HG03342 (cell line): Measurements from ENCODE around the gene TDO2.
"Not testable (repeated sequence)": the region's sequence is repeated elsewhere in the genome, so short reads cannot be mapped to it uniquely, and the experiment has no call there.

ENCODE experiments used
- ATAC-seq: cut with Tn5 transposase; IDR thresholded peaks from one replicate; pipeline ENCODE4 v1.9.1; 2021; ENCODE audit warnings: mild to moderate bottlenecking, moderate library complexity; ENCODE audit not compliant: unreplicated experiment

Gene TDO2

DNA sequence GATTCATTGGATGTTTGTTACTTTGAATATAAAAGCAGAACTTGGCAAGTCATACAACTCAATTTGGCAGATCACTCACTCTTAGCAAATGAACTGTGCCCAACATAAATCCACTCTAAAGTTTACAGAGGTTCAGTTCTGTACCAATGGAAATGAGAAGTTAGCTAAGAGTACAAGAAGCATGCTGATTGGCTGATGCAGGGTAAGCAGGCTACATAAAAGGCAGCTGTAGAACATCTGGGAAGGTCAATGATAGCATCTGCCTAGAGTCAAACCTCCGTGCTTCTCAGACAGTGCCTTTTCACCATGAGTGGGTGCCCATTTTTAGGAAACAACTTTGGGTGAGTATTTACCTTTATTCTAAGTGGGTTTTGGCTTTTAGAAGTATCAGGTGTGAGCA, at the start of gene TDO2:
TSS of gene TDO2 (plus strand) at position 244 of the 400 bp plus-strand sequence. CDS start at position 307, 63 bp downstream.
- ATAC-seq = no peak

DNA sequence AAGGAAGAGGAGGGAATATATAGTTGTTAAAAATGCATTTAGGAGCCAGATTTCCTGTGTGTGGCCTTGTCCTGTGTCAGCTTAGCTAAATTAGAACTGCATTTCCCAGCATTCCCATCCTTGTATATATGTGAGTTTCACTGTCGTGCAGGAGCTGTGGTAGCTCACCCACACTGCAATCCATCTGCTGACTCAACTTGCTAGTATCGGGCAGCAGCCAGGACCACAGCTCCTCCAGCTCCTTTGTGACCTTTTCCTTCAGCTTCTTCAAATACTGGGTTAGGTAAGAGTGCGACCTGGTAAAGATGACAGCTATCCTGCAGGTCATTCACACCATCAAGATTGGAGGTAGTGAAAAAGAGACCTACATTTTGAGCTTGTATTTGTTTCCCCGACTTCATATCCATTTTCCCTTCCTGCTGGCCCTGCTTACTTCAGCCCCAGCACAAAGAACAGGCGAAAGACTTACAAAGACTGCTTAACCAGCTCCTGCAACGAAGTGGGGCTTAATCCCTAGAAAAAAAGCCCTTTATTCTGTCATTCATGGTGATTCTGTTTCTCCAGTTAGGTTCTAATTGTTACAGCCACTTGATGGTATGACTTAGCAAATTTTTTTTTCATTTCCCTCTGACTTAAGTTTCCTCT, 48.8 kb upstream of the TDO2 start:
- ATAC-seq = no peak

DNA sequence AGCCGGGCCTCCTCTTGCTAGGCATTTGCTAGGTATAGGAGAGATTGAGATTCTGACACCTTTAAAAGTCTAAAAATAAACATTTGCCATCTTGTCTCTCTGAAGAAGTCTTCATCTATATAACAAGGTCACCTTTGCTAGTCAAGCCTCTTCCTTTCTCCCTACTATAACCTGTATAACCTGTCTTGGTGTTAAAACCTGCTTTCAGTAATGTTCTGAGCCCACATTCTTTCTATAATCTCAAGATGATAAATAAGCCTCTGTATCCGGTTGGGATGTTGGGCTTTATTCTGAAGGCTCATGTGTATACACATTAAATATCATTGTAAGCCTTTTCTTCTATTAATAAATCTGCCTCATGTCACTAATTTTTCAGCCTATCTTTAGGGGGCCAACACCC, 47.6 kb upstream of the TDO2 start:
- ATAC-seq = no peak

DNA sequence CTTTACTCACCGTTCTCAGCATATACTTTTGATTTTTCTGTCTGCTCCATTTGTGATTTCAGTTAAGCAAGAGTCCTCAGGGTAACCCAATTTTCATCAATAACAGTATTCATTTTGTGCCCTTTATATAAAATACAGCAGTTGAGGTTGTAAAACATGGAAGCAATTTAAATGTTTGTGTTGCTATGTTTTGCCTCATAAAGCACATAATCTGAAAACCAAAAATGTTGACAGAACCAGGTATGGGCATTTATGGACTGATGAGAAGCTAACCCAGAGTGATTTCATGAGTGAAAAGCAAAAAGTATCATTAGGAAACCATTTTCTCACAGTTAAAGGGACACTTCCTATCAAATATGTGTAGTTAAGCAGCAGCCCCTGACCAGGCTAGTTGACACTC, 37.3 kb upstream of the TDO2 start, which contains the start of gene ASIC5:
TSS of gene ASIC5 (minus strand) at position 101 of the 400 bp plus-strand sequence. CDS start at position 50, 51 bp downstream.
- ATAC-seq = no peak

DNA sequence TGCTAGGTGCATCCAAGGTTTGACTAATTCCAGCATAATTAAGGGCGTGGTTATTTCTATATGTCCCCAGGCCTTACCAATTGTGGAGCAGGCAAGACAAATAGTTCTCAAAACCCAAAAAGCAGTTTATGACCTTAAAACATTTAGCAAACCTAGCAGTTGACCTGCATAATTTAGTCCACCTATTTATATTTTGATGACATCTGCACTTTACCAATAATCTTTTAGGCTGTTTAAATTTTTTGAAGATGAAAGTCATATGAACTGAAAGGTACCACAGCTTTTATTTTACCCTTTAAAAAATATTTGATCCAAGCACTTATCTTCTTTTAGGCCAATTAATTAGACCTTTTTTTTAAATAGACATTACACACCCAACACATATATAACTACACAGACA, 27.6 kb upstream of the TDO2 start:
- no peak for ATAC-seq

GRCh38 chr4:155877971-155878370, 25.5 kb upstream of the TDO2 start:
- no peak for ATAC-seq

GRCh38 chr4:155878611-155879010, 24.9 kb upstream of the TDO2 start:
- ATAC-seq = no peak

GRCh38 chr4:155879767-155880166, 23.7 kb upstream of the TDO2 start:
- ATAC-seq = no peak

- ATAC-seq = peak; percentile 69
Observed at GRCh38 chr4:155881555-155881954, 21.9 kb upstream of the TDO2 start.

GRCh38 chr4:155883895-155884294, 19.6 kb upstream of the TDO2 start:
- no peak for ATAC-seq

DNA sequence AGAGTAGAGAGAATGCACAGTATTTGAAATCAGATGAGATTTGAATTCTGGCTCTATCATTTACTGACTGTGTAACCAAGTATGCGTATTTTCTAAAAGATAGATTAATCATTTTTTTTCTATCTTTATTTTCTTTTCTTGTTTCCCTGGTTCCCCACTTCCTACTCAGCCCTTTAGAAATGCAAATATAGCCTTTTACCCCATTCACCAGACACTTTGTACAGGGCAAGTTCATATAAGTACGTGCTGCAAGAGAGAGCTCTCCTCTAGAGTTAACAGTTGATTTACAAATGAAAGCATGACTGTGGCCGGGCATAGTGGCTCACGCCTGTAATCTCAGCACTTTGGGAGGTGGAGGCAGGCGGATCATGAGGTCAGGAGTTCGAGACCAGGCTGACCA, 17.8 kb upstream of the TDO2 start:
- ATAC-seq = no peak

- no peak for ATAC-seq
Observed at GRCh38 chr4:155887045-155887444, 16.5 kb upstream of the TDO2 start.

- no peak for ATAC-seq
Observed at GRCh38 chr4:155887847-155888570, 15.5 kb upstream of the TDO2 start.

DNA sequence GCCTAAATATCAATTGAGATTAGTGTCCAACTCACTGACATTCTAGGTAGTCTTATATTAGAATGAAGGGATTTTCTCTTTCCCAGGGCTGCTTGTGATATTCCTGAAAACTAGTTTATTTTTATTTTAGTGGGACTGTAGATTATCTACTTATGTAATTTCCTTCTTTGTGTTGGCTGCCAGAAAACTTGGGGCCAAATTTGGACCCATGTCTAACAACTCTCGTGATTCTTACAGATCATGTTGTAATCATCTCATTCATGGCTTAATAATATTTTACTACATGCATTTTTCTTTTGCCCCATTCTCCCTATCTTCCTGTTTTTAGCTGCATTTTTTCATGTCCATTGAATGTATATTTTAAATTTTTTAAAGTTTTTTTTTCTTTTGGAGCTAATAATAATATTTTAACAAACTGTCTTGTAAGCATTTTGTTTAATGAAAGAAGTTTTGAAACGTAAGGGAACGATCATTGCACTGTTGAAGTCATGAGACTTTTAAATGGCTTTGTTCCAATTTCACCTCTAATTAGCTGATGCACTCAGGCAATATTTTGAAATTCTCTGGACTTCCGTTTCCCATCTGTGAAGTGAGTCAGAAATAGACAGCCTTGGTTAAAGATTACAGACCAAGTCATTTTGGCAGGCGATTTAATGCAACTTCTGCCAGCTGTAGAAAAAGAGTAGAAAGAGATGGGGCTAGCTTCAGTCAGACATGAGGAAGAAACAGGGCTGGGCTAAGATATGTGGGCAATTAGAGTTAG, 14.3 kb upstream of the TDO2 start:
- ATAC-seq = peak; percentile 97

- ATAC-seq = no peak
Observed at GRCh38 chr4:155889946-155890345, 13.6 kb upstream of the TDO2 start.

DNA sequence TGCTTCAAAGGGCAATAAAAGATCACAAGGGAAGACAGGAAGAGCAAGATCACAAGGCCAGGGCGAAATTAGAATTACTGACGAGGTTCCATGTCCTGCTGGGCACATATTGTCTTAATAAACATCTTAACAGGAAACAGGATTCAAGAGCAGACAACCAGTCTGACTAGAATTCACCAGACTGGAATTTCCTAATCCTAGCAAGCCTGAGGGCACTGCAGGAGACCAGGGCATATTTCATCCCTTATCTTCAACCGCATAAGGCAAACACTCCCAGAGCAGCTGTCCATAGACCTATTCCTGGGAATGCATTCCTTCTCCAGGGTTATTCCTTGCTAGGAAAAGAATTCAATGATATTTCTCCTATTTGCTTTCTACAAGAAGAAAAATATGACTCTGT, 12.4 kb upstream of the TDO2 start:
- ATAC-seq = no peak

DNA sequence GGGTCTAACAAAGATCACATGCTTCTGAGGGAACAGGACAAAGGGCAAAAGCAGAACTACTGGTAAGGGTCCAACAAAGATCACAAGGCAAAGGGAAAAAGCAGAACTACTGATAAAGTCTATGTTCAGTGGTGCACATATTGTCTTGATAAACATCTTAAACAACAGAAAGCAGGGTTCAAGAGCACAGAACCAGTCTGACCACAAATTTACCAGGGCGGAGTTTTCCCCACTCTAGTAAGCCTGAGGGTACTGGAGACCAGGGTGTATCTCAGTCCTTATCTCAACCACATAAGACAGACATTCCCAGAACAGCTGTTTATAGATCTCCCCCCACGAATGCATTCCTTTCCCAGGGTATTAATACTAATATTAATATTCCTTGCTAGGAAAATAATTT, 5.1 kb upstream of the TDO2 start:
- not testable (repeated sequence) for ATAC-seq

DNA sequence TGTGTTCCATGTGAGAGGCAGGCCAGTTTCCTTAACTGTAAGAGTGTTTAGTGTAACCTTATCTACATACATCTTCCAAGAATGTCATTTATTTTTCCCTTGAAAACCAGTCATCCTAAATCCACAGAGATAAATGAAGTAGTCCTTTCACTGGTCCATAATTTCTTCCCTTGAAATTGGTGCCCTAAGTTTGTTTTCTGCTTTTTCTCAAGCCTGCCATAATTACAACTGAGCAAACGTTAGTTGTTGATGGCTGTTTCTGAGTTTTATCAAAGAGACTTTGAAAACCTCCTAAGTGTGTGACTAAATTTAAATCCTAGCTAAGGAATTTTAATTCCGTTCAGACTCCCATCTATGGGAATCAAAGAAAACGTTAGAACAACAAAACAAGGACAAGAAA, 3.6 kb upstream of the TDO2 start:
- no peak for ATAC-seq

DNA sequence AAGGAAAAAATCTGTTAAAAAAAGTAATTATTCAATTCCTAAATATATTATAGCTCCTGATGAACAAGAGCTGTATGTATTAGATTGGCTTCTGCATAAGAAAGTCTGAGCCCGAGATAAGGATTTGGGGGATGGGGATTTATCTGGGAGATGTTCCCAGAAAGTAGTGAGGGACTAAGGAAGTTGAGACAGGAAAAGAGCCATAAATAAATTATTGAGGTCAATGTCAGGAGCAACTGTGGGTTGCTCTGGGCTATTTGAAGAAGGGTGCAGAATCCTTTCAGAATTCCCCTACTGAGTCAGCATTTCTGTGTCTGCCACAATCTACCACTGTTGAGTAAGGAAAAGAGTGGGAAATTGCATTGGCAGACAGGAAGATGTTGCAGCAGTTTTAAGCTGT, 3.1 kb upstream of the TDO2 start:
- no peak for ATAC-seq

DNA sequence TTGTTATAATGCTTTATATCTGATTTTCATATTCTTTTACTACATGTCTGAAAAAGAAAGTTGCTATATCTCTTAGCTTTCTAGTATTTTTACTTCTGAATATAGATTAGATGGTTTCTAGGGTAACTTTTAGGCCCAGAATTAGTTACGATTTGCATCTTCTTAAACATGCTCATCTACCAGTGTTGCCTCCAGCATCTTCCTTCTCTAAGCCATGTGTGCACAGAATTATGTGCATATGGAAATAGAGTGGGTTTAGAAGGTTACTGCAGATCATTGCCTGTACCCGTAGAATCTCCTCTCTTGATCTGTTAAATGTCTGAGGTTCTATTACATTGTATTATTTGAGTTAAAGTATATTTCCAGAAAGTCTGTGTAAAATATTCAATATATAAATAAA, 2.5 kb upstream of the TDO2 start:
- ATAC-seq = no peak

GRCh38 chr4:155904331-155904730, 835 bp downstream of the TDO2 start:
- ATAC-seq = no peak
